ENCODE results near the gene POLA1. TPM values are rescaled to one million over a fixed set of nuclear protein-coding genes. Genes with fewer than 3 reads are reported as not detected.

Gene POLA1, protein sequence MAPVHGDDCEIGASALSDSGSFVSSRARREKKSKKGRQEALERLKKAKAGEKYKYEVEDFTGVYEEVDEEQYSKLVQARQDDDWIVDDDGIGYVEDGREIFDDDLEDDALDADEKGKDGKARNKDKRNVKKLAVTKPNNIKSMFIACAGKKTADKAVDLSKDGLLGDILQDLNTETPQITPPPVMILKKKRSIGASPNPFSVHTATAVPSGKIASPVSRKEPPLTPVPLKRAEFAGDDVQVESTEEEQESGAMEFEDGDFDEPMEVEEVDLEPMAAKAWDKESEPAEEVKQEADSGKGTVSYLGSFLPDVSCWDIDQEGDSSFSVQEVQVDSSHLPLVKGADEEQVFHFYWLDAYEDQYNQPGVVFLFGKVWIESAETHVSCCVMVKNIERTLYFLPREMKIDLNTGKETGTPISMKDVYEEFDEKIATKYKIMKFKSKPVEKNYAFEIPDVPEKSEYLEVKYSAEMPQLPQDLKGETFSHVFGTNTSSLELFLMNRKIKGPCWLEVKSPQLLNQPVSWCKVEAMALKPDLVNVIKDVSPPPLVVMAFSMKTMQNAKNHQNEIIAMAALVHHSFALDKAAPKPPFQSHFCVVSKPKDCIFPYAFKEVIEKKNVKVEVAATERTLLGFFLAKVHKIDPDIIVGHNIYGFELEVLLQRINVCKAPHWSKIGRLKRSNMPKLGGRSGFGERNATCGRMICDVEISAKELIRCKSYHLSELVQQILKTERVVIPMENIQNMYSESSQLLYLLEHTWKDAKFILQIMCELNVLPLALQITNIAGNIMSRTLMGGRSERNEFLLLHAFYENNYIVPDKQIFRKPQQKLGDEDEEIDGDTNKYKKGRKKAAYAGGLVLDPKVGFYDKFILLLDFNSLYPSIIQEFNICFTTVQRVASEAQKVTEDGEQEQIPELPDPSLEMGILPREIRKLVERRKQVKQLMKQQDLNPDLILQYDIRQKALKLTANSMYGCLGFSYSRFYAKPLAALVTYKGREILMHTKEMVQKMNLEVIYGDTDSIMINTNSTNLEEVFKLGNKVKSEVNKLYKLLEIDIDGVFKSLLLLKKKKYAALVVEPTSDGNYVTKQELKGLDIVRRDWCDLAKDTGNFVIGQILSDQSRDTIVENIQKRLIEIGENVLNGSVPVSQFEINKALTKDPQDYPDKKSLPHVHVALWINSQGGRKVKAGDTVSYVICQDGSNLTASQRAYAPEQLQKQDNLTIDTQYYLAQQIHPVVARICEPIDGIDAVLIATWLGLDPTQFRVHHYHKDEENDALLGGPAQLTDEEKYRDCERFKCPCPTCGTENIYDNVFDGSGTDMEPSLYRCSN (N-terminal part only)
- total RNA-seq = 11.1 TPM
- long read RNA-seq, full-length matches to known transcripts = 6 of 12 reads
- long read RNA-seq, partial matches to known transcripts = 3 of 12 reads
- long read RNA-seq, other reads (novel, unspliced or antisense) = 3 of 12 reads

DNA sequence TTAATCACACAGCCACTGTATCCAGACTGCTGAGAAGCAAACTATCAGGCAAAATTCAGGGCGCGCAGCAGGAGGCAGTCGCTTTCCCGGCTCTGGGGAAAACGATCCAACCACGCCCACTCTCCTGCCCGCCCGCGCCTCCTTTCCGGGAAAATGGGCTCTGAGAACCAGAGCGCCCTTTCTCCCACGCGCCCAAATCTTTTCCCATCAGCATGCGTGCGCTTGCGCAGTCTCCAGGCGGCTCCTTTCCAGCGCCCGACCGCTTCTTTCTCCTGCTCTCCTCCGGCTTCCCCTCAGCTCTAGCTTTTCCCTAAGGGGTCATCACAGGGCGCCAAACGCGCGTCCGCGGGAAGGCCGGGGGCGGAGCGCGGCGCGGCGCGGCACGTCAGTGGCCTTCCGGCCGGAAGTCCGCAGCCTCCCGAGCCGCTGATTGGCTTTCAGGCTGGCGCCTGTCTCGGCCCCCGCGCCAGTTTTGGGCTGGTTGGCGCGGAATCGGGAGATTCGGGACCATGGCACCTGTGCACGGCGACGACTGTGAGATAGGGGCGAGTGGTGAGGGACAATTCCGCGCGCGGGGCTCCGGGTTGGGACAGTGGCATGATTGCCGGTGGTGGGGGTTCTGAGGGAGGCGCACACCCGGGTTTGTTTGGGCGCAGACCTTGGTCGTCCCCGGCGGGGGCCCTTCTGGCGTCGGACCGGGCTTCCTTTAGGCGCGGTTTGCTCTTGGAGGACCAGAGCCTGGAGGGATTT, at the start of gene POLA1:
Gene POLA1 (plus strand): TSS at position 466 of the 750 bp plus-strand sequence. CDS start 44 bp downstream, at position 510.
- peak; percentile 94 for DNase-seq
- TF ChIP-seq, protein P1, sequence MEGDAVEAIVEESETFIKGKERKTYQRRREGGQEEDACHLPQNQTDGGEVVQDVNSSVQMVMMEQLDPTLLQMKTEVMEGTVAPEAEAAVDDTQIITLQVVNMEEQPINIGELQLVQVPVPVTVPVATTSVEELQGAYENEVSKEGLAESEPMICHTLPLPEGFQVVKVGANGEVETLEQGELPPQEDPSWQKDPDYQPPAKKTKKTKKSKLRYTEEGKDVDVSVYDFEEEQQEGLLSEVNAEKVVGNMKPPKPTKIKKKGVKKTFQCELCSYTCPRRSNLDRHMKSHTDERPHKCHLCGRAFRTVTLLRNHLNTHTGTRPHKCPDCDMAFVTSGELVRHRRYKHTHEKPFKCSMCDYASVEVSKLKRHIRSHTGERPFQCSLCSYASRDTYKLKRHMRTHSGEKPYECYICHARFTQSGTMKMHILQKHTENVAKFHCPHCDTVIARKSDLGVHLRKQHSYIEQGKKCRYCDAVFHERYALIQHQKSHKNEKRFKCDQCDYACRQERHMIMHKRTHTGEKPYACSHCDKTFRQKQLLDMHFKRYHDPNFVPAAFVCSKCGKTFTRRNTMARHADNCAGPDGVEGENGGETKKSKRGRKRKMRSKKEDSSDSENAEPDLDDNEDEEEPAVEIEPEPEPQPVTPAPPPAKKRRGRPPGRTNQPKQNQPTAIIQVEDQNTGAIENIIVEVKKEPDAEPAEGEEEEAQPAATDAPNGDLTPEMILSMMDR (IDR thresholded peaks at IDR 0.05) = peak; percentile 13
- ATAC-seq = peak; percentile 100
- H3K27me3 ChIP-seq = no peaks in the 10 kb centered on the region
- H3K9me3 ChIP-seq = no peaks in the 10 kb centered on the region
- H3K27ac ChIP-seq = peak within 1 kb of the TSS; percentile 80
- no peaks in the 10 kb centered on the region for H3K36me3 ChIP-seq
- intact Hi-C loops (cut with DNase I) = no loop called here
- H3K4me1 ChIP-seq = no peaks in the 10 kb centered on the region
- H3K4me3 ChIP-seq = peak within 1 kb of the TSS; percentile 66

DNA sequence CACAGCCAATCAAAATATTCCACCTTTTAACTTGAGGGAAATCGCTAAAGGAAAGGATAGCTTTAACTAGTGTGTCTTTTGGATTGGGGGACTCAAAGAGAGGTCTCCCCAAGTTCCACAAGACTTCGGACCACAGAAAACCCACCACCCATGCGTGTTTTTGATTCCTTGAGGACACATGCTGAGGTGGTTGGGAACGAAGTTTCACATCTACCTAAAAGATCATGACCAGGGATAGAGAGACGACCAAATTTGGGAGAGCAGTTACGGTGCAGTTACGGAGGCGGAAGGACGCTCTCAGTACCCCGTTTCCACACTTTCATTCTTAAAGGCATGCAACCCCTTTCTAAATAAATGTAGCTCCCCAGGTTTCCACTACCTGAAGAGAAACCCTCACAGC, 47.7 kb upstream of the POLA1 start:
- ATAC-seq = no peak
- no peak for DNase-seq
- Histone ChIP-seq H3K4me3 (no peak overlapping the region), H3K27me3 (no peaks in the 10 kb centered on the region), H3K36me3 (no peaks in the 10 kb centered on the region), H3K4me1 (no peaks in the 10 kb centered on the region), H3K9me3 (no peaks in the 10 kb centered on the region), H3K27ac (no peak overlapping the region)
- intact Hi-C loops (cut with DNase I) = no loop called here
- TF ChIP-seq, protein P1 (IDR thresholded peaks at IDR 0.05) = no peak

DNA sequence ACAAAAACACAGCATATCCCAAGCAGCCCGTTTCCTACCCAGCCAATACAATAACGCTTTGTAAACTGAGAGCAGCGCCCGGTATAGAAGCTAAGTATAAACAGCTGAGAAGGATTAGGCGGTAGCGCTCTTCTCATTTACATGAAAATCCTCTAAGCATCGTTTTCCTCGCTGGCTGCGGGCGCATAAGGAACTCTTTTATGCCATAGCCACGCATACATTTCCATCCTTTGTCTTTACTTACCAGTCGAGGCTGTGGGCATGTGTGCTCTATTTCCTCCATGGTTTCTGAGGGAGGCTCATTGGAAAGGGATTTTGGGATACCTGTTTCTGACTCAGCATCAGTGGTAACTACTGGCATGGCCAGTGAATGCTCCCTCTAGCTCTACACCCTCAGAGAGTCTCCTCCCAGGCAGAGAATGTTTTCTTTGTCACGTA, 47.0 kb upstream of the POLA1 start:
- Histone ChIP-seq H3K4me1 (no peaks in the 10 kb centered on the region), H3K36me3 (no peaks in the 10 kb centered on the region), H3K27ac (no peak overlapping the region), H3K9me3 (no peaks in the 10 kb centered on the region), H3K27me3 (no peaks in the 10 kb centered on the region), H3K4me3 (peak overlapping the region; percentile 19)
- no peak for DNase-seq
- TF ChIP-seq, protein P1 (IDR thresholded peaks at IDR 0.05) = no peak
- intact Hi-C loops (cut with DNase I) = no loop called here
- ATAC-seq = no peak

DNA sequence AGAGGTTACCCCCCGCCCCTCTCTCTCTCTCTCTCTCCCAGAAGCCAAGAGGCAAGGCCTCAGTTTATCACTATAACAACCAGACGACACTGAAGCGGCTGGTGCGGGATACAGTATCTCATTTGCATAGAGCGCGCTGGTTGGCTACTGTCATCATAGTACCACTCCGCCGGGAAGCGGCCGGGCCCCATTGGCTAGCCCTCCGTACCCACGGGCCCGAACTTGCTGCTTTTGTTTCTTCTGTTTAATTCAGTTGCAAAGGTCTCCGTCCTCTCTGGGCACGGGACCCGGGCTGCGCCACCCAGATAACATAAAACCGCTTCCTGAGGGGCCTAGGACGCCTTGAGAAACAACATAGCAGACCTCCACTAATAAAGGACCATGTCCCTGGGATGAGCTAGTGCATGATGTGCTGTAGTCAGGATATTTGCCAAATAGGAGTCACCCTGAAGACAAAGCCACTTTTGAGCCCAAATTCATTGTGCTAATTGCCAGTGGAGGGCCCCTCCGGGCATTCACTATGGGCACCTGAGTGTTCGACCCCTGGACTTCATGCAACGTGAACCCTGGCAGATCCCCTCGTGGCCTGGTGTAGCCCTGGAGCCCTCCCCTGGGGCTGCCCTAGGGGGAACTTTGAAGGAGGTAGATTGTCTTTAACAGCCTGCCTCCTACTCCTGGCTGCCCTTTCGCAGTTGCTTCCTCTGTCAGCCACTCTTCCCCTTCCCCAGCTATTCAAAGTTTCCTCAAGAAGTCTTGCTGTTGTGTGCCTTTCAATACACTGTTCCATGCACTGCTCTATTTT, 46.3 kb upstream of the POLA1 start, which contains the start of gene PCYT1B:
Gene PCYT1B (minus strand): TSS at position 91 of the 802 bp plus-strand sequence. CDS start 242 bp downstream, outside the sequence.
- intact Hi-C loops (cut with DNase I) = no loop called here
- Histone ChIP-seq H3K27me3 (no peaks in the 10 kb centered on the region), H3K4me3 (peak within 1 kb of the TSS; percentile 19), H3K4me1 (no peaks in the 10 kb centered on the region), H3K27ac (no peak within 1 kb of the TSS), H3K9me3 (no peaks in the 10 kb centered on the region), H3K36me3 (no peaks in the 10 kb centered on the region)
- ATAC-seq (peak; percentile 91), DNase-seq (peak; percentile 62)
- TF ChIP-seq, protein P1 (IDR thresholded peaks at IDR 0.05) = no peak
